Heart right ventricle (tissue), 16 donors: Measurements from ENCODE around the gene USF1. TPM values are rescaled to one million over a fixed set of nuclear protein-coding genes. Genes with fewer than 3 reads are reported as not detected.
A peak's percentile ranks its signal among the peaks of the same experiment; 100 is the strongest.

Experiments
- ATAC-seq, 8 donors: fragments of 200-7000 bp; cut with Tn5 transposase; one replicate each; pipeline ENCODE4 v1.9.1; 2020; ENCODE audit warnings: mild to moderate bottlenecking in 8 of 8, moderate library complexity in 8 of 8, moderate number of reproducible peaks in 1 of 8
- DNase-seq, 2 donors: peaks; one replicate each; pipeline ENCODE4 v3.0.0-alpha.2; 2020
- H3K27ac ChIP-seq, 10 donors: fragments of 200-600 bp; sonication (generic) in 2 of 10; one replicate each; pipeline versions ENCODE4 v1.5.0 to v1.8.0; 2020 to 2022; ENCODE audit warnings: mild to moderate bottlenecking in 3 of 10
- H3K27me3 ChIP-seq, 7 donors: fragments of 200-600 bp; one replicate each; pipeline ENCODE4 v1.8.0; 2021 to 2022; ENCODE audit warnings: mild to moderate bottlenecking in 2 of 7
- H3K36me3 ChIP-seq, 9 donors: fragments of 200-600 bp; sonication (generic) in 1 of 9; one replicate each; pipeline versions ENCODE4 v1.5.0 to v1.8.0; 2020 to 2022; ENCODE audit warnings: mild to moderate bottlenecking in 2 of 9
- H3K4me1 ChIP-seq, 9 donors: fragments of 200-600 bp; sonication (generic) in 1 of 9; one replicate each; pipeline versions ENCODE4 v1.5.0 to v1.8.0; 2020 to 2022; ENCODE audit warnings: mild to moderate bottlenecking in 4 of 9
- H3K4me3 ChIP-seq, 10 donors: fragments of 200-600 bp; sonication (generic) in 2 of 10; one replicate each; pipeline versions ENCODE4 v1.5.0 to v1.8.0; 2020 to 2022; ENCODE audit warnings: mild to moderate bottlenecking in 7 of 10, moderate library complexity in 2 of 10
- H3K9me3 ChIP-seq, 11 donors: fragments of 200-600 bp in 10 of 11; sonication (generic) in 2 of 11; one replicate each; pipeline versions ENCODE4 v1.5.0 to v1.8.0; 2013 to 2022; ENCODE audit warnings: mild to moderate bottlenecking in 2 of 11, control low read depth in 1 of 11, moderate library complexity in 1 of 11
- WGBS, 2 donors: extraction: QIAGEN DNeasy Blood & Tissue Kit; methylation state at CpG; one replicate each; pipeline ENCODE4 v1.1.7; 2013; ENCODE audit warnings: inconsistent platforms in 1 of 2; 5-methylcytosine and 5-hydroxymethylcytosine counted together
- intact Hi-C, 10 donors: fragments of 100-400 bp; cut with DNase I; formaldehyde crosslinking; loops; one replicate each; pipeline versions ENCODE4 v1.11.1 to v1.14.2; 2022
- polyA plus RNA-seq, 2 donors: library from polyadenylated mRNA; stranded (reverse); fragments of 200-250 nt; gene quantifications; one replicate each; pipeline ENCODE4 v1.2.3, GENCODE V29; 2013
- total RNA-seq, 10 donors: library from RNA; stranded (reverse); fragmentation: NEBNext Ultra II Directional in 3 of 10; extraction: Animal tissue kit (Norgen Biotek cat#: 25700) in 3 of 10; gene quantifications; one replicate each; pipeline versions ENCODE4 v1.2.1 to v1.2.4, GENCODE V29; 2021 to 2023
- TF ChIP-seq, protein P1 (sequence below), 9 donors: fragments of 200-600 bp; sonication (generic) in 2 of 9; IDR thresholded peaks; one replicate each; pipeline versions ENCODE4 v1.5.0 to v1.8.0; 2021 to 2022; ENCODE audit warnings: antibody characterized with exemption in 9 of 9, mild to moderate bottlenecking in 5 of 9, moderate library complexity in 1 of 9
- donor health status: Arrhythmogenic right ventricular cardiomyopathy.
- donor health status: ischemic (EF 13 %, LVEDD 7.1; RV severe dilation, severe dysfunction).
- donor health status: healthy with polysubstance abuse.
- donor health status: DM: no; HTN: yes; CAD: no.
- donor health status: DM: no; HTN: no; CAD: no.
- donor health status: ischemic (EF 25% LVEDD 6.9; RV normal size, moderate dysfunction).
- donor health status: ischemic (EF 25% LVEDD 5.7; RV mildly dilated, moderate dysfunction).
- donor health status: healthy.
- donor health status: DM: yes; HTN: yes; CAD: no.
- donor health status: Ischemic cardiomyopathy.
- donor health status: ischemic (EF 35%, LVEDD 5.7; RV mildly dilated, moderate dysfunction).
- donor health status: nonischemic (EF 11% LVEDD 7.7; RV severe dilation, severe dysfunction).
- donor health status: DM: yes; HTN: yes; CAD: no.
- donor health status: PGD.
- donor health status: ischemic (EF 29% LVEDD 5.4; RV normal size, mild dysfunction).
- donor health status: nonischemic (EF 23%, LVEDD 6.1; RV moderate dilation, normal function).

Gene USF1
- total and polyA plus RNA-seq, 12 donors, result 23.7 to 55.1 (median 29.9) TPM

DNA sequence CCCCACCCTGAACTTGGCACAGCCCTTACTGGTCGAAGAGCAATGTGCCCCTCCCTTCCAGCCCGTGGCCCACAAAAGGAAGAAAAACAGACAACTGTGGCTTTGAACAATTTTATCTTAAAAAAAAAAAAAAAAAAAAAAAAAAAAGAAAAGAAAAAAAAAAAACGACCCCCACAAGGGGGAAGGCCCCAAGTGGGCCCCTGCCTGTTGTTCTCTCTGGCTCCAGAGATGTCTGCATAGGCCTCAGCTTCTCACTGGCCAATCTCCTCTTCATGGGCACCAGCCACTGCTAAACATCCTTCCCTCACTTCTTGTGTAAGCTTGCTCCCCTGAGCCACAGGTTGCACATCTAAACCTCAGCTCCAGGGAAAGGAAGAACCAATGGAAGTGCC, 6.6 kb downstream of the USF1 start:
- TF ChIP-seq, protein P1, sequence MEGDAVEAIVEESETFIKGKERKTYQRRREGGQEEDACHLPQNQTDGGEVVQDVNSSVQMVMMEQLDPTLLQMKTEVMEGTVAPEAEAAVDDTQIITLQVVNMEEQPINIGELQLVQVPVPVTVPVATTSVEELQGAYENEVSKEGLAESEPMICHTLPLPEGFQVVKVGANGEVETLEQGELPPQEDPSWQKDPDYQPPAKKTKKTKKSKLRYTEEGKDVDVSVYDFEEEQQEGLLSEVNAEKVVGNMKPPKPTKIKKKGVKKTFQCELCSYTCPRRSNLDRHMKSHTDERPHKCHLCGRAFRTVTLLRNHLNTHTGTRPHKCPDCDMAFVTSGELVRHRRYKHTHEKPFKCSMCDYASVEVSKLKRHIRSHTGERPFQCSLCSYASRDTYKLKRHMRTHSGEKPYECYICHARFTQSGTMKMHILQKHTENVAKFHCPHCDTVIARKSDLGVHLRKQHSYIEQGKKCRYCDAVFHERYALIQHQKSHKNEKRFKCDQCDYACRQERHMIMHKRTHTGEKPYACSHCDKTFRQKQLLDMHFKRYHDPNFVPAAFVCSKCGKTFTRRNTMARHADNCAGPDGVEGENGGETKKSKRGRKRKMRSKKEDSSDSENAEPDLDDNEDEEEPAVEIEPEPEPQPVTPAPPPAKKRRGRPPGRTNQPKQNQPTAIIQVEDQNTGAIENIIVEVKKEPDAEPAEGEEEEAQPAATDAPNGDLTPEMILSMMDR (IDR thresholded peaks at IDR 0.05), result no peak
- H3K36me3 ChIP-seq, result peaks cover 0 to 49% (median 41%) of the 10 kb centered on the region in 9 donors
- peak overlapping the region in 4 of 10 donors; percentile 29 to 66 (median 56) for H3K27ac ChIP-seq
- no peak for DNase-seq
- peak overlapping the region in 9 of 10 donors; percentile 34 to 66 (median 59) for H3K4me3 ChIP-seq
- H3K27me3 ChIP-seq, result no peaks in the 10 kb centered on the region
- peaks cover 0 to 32% (median 12%) of the 10 kb centered on the region in 9 donors for H3K4me1 ChIP-seq
- ATAC-seq, result no peak
- intact Hi-C loops, result no loop called here
- 19 to 32% methylated on average over 3 of the region's 3 CpGs for WGBS, 2 donors
- H3K9me3 ChIP-seq, result no peaks in the 10 kb centered on the region

DNA sequence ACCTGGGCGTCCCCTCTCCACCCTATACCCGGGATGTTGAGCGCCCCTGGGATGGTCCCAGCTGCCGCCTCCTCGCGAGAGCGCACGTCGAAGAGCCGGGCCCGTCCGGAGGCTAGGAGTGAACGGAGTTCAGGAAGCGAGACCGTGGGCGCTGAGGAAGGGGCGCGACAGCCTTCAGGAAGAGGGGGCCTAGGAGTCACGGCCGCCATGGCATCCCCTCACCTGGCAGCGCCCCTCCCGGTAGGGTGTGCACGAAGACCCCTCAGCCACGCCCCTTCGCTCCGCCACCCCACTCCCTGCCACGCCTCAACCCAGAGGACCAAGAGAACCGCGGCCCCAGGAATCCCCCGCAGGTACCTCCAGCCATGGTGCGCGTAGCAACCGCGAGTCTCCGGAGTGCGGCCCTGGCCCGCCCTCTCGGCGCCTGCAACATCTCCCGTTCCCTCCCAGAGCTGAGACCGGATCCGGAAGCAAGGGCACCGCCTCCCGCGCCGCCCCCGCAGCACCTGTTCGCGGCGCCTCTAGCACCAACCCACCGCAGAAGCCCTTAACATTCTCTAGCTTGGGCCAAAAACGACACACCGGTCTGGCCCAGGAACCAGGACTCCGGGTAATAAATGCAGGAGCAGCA, 7.1 kb downstream of the USF1 start, which contains the start of gene TSTD1:
TSTD1 (minus strand) TSS at position 442 of the 631 bp plus-strand sequence; CDS start at position 367, 75 bp downstream.
- TF ChIP-seq, protein P1 (IDR thresholded peaks at IDR 0.05), result no peak
- Histone ChIP-seq H3K36me3 (peaks cover 0 to 49% (median 41%) of the 10 kb centered on the region in 9 donors), H3K27me3 (no peaks in the 10 kb centered on the region), H3K4me1 (peaks cover 0 to 27% (median 7%) of the 10 kb centered on the region in 9 donors), H3K4me3 (peak within 1 kb of the TSS; percentile 23 to 66 (median 58)), H3K27ac (peak within 1 kb of the TSS in 5 of 10 donors; percentile 29 to 66 (median 56)), H3K9me3 (no peaks in the 10 kb centered on the region)
- ATAC-seq (peak; percentile 74 to 87 (median 84)), DNase-seq (peak; percentile 51 to 55)
- intact Hi-C loops, result no loop called here
- WGBS, 2 donors, result 26 to 37% methylated on average over 54 of the region's 54 CpGs

DNA sequence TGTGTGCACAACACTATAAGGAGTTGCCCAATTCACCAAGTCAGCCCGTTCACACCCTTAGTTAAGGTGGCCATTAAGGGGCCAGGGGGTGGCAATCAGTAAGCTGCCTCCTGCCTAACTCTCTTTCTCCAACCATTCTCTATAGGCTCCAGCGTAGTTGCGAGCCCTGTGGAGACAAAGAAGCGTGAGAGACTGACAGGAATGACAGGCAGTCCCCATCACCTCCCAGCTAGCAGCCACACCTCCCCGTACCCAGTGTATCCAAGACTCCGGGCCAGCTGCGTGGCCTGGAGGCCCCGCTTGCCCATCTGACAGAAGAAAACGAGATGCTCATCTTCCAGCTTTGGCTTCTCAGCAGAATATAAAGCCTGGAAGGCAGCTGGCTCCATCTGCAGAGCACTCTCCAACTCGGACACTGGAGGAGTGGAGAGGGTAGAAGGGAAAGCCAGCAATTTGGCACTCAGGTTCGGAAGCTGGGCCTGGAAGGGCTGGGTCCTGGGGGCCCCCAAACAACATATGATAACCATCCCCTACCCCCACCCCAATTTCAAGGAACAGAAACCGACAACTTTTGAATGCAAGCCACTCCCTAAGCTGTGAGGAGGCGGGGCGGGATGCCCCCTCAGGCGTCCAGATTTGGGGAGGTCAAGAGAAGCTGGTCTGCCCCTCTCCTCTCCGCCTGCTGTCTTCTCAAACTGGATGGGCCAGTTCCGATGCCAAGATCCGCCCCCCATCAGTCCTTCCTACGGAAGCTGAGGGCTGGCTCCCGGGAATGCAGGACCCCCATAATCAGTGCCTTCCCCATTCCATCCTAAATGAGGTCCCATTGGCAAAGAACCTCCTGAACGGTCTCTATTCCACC, 7.9 kb downstream of the USF1 start:
- ATAC-seq, result peak in 1 of 8 donors; percentile 32
- Histone ChIP-seq H3K4me1 (peaks cover 0 to 25% (median 0%) of the 10 kb centered on the region in 9 donors), H3K27me3 (no peaks in the 10 kb centered on the region), H3K9me3 (no peaks in the 10 kb centered on the region), H3K4me3 (peak overlapping the region; percentile 23 to 66 (median 58)), H3K27ac (peak overlapping the region in 4 of 10 donors; percentile 35 to 66 (median 56)), H3K36me3 (peaks cover 0 to 44% (median 39%) of the 10 kb centered on the region in 9 donors)
- TF ChIP-seq, protein P1 (IDR thresholded peaks at IDR 0.05), result no peak
- WGBS, 2 donors, result 62 to 70% methylated on average over 21 of the region's 21 CpGs
- intact Hi-C loops, result no loop called here
- no peak for DNase-seq

DNA sequence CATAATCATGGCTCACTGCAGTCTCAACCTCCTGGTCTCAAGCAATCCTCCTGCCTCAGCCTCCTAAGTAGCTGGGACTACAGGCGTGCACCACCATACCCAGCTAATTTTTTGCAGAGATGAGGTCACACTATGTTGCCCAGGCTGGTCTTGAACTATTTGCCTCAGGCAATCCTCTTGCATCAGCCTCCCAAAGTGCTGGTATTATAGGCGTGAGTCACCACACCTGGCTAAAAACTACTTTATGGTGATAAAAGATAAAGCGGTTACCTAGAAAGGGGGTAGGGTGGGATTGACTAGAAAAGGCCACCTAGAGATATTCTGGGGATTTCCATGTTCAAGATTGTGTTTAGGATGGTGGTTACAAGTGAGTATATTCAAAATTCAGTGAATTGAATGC, 12.0 kb downstream of the USF1 start:
- intact Hi-C loops, result no loop called here
- ATAC-seq (no peak), DNase-seq (no peak)
- Histone ChIP-seq H3K4me3 (no peak overlapping the region), H3K27ac (no peak overlapping the region), H3K36me3 (peaks cover 0 to 3% (median 0%) of the 10 kb centered on the region in 9 donors), H3K27me3 (no peaks in the 10 kb centered on the region), H3K4me1 (peaks cover 0 to 26% (median 0%) of the 10 kb centered on the region in 9 donors), H3K9me3 (no peaks in the 10 kb centered on the region)
- TF ChIP-seq, protein P1 (IDR thresholded peaks at IDR 0.05), result no peak
- 97 to 98% methylated on average over 3 of the region's 3 CpGs for WGBS, 2 donors
